DND-41 (cell line): Measurements from ENCODE around the gene RANBP3L.
"Not testable (repeated sequence)": the region's sequence is repeated elsewhere in the genome, so short reads cannot be mapped to it uniquely, and the experiment has no call there.

ENCODE experiments used
- ATAC-seq: fragments of 200-7000 bp; cut with Tn5 transposase; 3 replicates; pipeline ENCODE4 v1.9.1; 2021; ENCODE audit warnings: low read depth; ENCODE audit not compliant: insufficient read depth
- DNase-seq: peaks from one replicate; pipeline ENCODE4 v3.0.0-alpha.2; 2020
- H2AFZ ChIP-seq: 2 replicates; pipeline ENCODE4 v1.6.0; 2012; ENCODE audit warnings: low read depth, low read length
- H3K27ac ChIP-seq: 2 replicates; pipeline ENCODE4 v1.5.1; 2012; ENCODE audit warnings: low read length, inconsistent platforms
- H3K27me3 ChIP-seq: fragments of 200-600 bp; sonication (generic); 2 replicates; pipeline ENCODE4 v1.6.0; 2012; ENCODE audit warnings: low read length, mild to moderate bottlenecking, inconsistent platforms; ENCODE audit not compliant: insufficient read depth, poor library complexity
- H3K36me3 ChIP-seq: 2 replicates; pipeline ENCODE4 v1.5.1; 2012; ENCODE audit warnings: low read length, inconsistent platforms; ENCODE audit not compliant: insufficient read depth
- H3K4me1 ChIP-seq: 2 replicates; pipeline ENCODE4 v1.5.1; 2012; ENCODE audit warnings: mild to moderate bottlenecking, low read length; ENCODE audit not compliant: insufficient read depth
- H3K4me2 ChIP-seq: 2 replicates; pipeline ENCODE4 v1.6.0; 2012; ENCODE audit warnings: mild to moderate bottlenecking, moderate library complexity, low read length, inconsistent platforms; ENCODE audit not compliant: insufficient read depth
- H3K4me3 ChIP-seq, 2 experiments: fragments of 200-600 bp in 1 of 2; shearing (Covaris generic) in 1 of 2; 2 replicates each; pipeline ENCODE4 v1.5.1; 2012 to 2016; ENCODE audit warnings: inconsistent platforms in 2 of 2, low read length in 2 of 2, mild to moderate bottlenecking in 2 of 2, low read depth in 1 of 2, moderate library complexity in 1 of 2
- H3K79me2 ChIP-seq: 2 replicates; pipeline ENCODE4 v1.6.0; 2012; ENCODE audit warnings: low read length, inconsistent platforms; ENCODE audit not compliant: insufficient read depth
- H3K9ac ChIP-seq: 2 replicates; pipeline ENCODE4 v1.6.0; 2012; ENCODE audit warnings: low read depth, mild to moderate bottlenecking, inconsistent platforms, low read length, moderate library complexity
- H3K9me3 ChIP-seq: 2 replicates; pipeline ENCODE4 v1.5.1; 2012; ENCODE audit warnings: low read length, moderate library complexity, mild to moderate bottlenecking, inconsistent platforms; ENCODE audit not compliant: insufficient read depth, severe bottlenecking
- H4K20me1 ChIP-seq: 2 replicates; pipeline ENCODE4 v1.6.0; 2012; ENCODE audit warnings: low read length; ENCODE audit not compliant: insufficient read depth
- EZH2 ChIP-seq: IDR thresholded peaks from 3 replicates; pipeline ENCODE4 v1.6.1; 2012; ENCODE audit warnings: borderline replicate concordance, low read depth, mild to moderate bottlenecking, moderate library complexity, low read length, inconsistent platforms; ENCODE audit not compliant: severe bottlenecking
- TF ChIP-seq, protein P1 (sequence below): IDR thresholded peaks from 2 replicates; pipeline ENCODE4 v1.5.1; 2012; ENCODE audit warnings: borderline replicate concordance, low read length, moderate library complexity, mild to moderate bottlenecking; ENCODE audit not compliant: poor library complexity, severe bottlenecking; ENCODE audit errors: extremely low read depth

Gene RANBP3L

DNA sequence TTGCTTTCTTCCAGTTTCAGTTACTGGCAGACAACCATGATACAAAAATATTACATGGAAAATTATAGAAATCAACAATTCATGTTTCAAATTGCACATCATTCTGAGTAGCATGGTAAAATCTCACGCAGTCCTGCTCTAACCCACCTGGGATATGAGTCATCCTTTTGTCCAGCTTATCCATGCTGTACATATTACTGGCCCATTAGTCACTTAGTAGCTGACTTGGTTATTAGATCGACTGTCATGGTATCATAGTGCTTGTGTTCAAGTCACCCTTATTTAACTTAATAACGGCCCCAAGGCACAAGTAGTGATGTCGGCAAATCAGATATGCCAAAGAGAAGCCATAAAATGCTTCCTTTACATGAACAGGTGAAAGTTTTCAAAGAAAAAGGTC is 101.2 kb downstream of the RANBP3L start:
- TF ChIP-seq EZH2 = no peak
- TF ChIP-seq, protein P1, sequence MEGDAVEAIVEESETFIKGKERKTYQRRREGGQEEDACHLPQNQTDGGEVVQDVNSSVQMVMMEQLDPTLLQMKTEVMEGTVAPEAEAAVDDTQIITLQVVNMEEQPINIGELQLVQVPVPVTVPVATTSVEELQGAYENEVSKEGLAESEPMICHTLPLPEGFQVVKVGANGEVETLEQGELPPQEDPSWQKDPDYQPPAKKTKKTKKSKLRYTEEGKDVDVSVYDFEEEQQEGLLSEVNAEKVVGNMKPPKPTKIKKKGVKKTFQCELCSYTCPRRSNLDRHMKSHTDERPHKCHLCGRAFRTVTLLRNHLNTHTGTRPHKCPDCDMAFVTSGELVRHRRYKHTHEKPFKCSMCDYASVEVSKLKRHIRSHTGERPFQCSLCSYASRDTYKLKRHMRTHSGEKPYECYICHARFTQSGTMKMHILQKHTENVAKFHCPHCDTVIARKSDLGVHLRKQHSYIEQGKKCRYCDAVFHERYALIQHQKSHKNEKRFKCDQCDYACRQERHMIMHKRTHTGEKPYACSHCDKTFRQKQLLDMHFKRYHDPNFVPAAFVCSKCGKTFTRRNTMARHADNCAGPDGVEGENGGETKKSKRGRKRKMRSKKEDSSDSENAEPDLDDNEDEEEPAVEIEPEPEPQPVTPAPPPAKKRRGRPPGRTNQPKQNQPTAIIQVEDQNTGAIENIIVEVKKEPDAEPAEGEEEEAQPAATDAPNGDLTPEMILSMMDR = no peak
- Histone ChIP-seq H3K79me2 (no peaks in the 10 kb centered on the region), H3K4me2 (no peak overlapping the region), H3K4me3 (no peak overlapping the region), H2AFZ (no peak overlapping the region), H3K9ac (no peak overlapping the region), H3K27ac (no peak overlapping the region), H3K4me1 (no peaks in the 10 kb centered on the region), H3K27me3 (no peaks in the 10 kb centered on the region), H3K36me3 (peaks cover 70% of the 10 kb centered on the region), H4K20me1 (no peaks in the 10 kb centered on the region), H3K9me3 (no peaks in the 10 kb centered on the region)
- DNase-seq = no peak
- ATAC-seq = no peak

DNA sequence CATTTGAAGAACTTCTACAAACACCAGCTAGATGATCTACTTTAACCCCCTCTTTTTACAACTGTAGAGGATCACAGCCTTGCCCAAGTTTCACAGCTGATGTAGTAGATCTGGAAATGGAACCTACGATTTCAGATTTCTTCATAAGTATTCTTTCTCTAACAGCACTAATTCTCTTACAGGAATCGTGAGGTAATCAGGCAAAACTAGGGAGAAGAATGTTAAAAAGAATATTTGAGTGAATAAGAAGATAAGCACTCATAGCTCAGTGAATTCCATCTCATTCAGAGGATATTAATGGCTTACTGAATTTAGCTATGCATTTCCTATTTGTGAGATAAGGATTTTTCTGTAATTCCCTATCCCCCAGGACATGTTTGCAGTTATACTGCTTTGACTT is 102.1 kb downstream of the RANBP3L start:
- peaks cover 70% of the 10 kb centered on the region for H3K36me3 ChIP-seq

DNA sequence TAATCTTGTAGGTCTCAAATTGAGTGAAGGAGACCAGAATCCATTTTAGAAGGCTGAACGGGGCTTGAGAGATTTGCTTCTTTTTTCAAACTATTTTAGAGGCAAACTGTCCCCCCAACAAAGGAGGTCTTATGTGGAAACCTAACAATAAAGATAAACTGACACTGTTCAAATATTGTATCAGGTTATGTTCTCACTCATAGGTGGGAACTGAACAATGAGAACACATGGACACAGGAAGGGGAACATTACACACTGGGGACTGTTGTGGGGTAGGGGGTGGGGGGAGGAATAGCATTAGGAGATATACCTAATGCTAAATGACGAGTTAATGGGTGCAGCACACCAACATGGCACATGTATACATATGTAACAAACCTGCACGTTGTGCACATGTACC is 102.9 kb downstream of the RANBP3L start:
- H3K4me3 ChIP-seq, H3K4me1 ChIP-seq, H3K27me3 ChIP-seq, DNase-seq, ATAC-seq, H3K79me2 ChIP-seq, H3K4me2 ChIP-seq, H3K9ac ChIP-seq, H2AFZ ChIP-seq, H3K9me3 ChIP-seq, H3K27ac ChIP-seq, H4K20me1 ChIP-seq: not testable (repeated sequence)
- H3K36me3 ChIP-seq = peaks cover 77% of the 10 kb centered on the region

More for the DNA sequence above, 102.1 kb downstream of the RANBP3L start:
- TF ChIP-seq, protein P1 = no peak
- TF ChIP-seq EZH2 = no peak
- no peak overlapping the region for H3K4me2 ChIP-seq
- DNase-seq = no peak
- no peak overlapping the region for H3K27ac ChIP-seq
- H4K20me1 ChIP-seq = no peaks in the 10 kb centered on the region
- ATAC-seq = no peak
- no peaks in the 10 kb centered on the region for H3K27me3 ChIP-seq
- H3K79me2 ChIP-seq = no peaks in the 10 kb centered on the region
- no peak overlapping the region for H3K4me3 ChIP-seq
- H3K9me3 ChIP-seq = no peaks in the 10 kb centered on the region
- H3K9ac ChIP-seq = no peak overlapping the region
- H3K4me1 ChIP-seq = no peaks in the 10 kb centered on the region
- H2AFZ ChIP-seq = no peak overlapping the region
